Activated CD4-positive, alpha-beta T cell treated with anti-CD3 and anti-CD28 coated beads, Interleukin-2, amount 50 U/mL, for 48 hours (primary cell): ENCODE measurements around the gene IVD.

Source experiments
- DNase-seq, 2 experiments: peaks; one replicate each; pipeline ENCODE4 v3.0.0-alpha.2; 2020

Gene IVD

GRCh38 chr15:40405501-40406381 lies at the start of gene IVD:
Gene IVD (plus strand): TSS chr15:40405795. CDS start chr15:40405828, 33 bp downstream.
- peak; percentile 89 to 92 for DNase-seq

- DNase-seq, result no peak
These were observed 49.5 kb upstream of the IVD start for GRCh38 chr15:40355976-40356585.

- DNase-seq, result no peak
These were observed 48.3 kb upstream of the IVD start for GRCh38 chr15:40357246-40357645.

GRCh38 chr15:40357723-40358470 lies 47.7 kb upstream of the IVD start, which contains the start of gene DISP2:
Gene DISP2 (plus strand): TSS chr15:40358219. CDS start chr15:40358322, 103 bp downstream.
- DNase-seq, result peak; percentile 90 to 92

GRCh38 chr15:40358471-40359353 lies 46.9 kb upstream of the IVD start:
- peak; percentile 18 to 29 for DNase-seq

GRCh38 chr15:40360015-40360414 lies 45.6 kb upstream of the IVD start:
- DNase-seq, result no peak

- no peak for DNase-seq
These were observed 44.0 kb upstream of the IVD start for GRCh38 chr15:40361640-40362039.

- DNase-seq, result no peak
These were observed 42.0 kb upstream of the IVD start for GRCh38 chr15:40363611-40364010.

GRCh38 chr15:40364251-40364650 lies 41.3 kb upstream of the IVD start:
- DNase-seq, result no peak

- no peak for DNase-seq
These were observed 40.6 kb upstream of the IVD start for GRCh38 chr15:40365016-40365415.

GRCh38 chr15:40365624-40366456 lies 39.8 kb upstream of the IVD start:
- no peak for DNase-seq

GRCh38 chr15:40366457-40367370 lies 38.9 kb upstream of the IVD start:
- DNase-seq, result no peak

- no peak for DNase-seq
These were observed 38.3 kb upstream of the IVD start for GRCh38 chr15:40367371-40367685.

GRCh38 chr15:40367686-40368611 lies 37.6 kb upstream of the IVD start:
- peak; percentile 81 to 85 for DNase-seq

- DNase-seq, result no peak
These were observed 36.7 kb upstream of the IVD start for GRCh38 chr15:40368719-40369473.

- no peak for DNase-seq
These were observed 36.1 kb upstream of the IVD start for GRCh38 chr15:40369474-40369869.

- DNase-seq, result no peak
These were observed 35.6 kb upstream of the IVD start for GRCh38 chr15:40369971-40370370.

- DNase-seq, result no peak
These were observed 32.6 kb upstream of the IVD start for GRCh38 chr15:40372981-40373380.

- DNase-seq, result no peak
These were observed 28.0 kb upstream of the IVD start for GRCh38 chr15:40377606-40378005.
